IMR-90 (cell line): ENCODE results near the gene SIGLEC7. TPM values are rescaled to one million over a fixed set of nuclear protein-coding genes. Genes with fewer than 3 reads are reported as not detected.

Source experiments
- ATAC-seq: fragments of 200-7000 bp; cut with Tn5 transposase; 2 replicates; pipeline ENCODE4 v1.9.1; 2020; ENCODE audit warnings: low read depth, mild to moderate bottlenecking, moderate library complexity
- BruUV-seq: library from RNA; stranded (reverse); fragments of 400-500 nt; replicated peaks from 2 replicates; lab custom pipeline; 2021; lab: Mats Ljungman, UMichigan
- CTCF ChIA-PET: fragments of 300-600 bp; formaldehyde crosslinking; extraction: SDS; loops from one replicate; lab custom pipeline; 2021; ENCODE audit warnings: antibody characterized with exemption; lab: Yijun Ruan, JAX
- POLR2A ChIA-PET: fragments of 300-600 bp; sonication (Branson Sonifier 250); formaldehyde crosslinking; loops from one replicate; lab custom pipeline; 2022; ENCODE audit warnings: antibody characterized with exemption; ENCODE audit not compliant: unreplicated experiment; lab: Charles Lee
- DNase-seq: peaks from one replicate; pipeline ENCODE4 v3.0.0; 2013
- H2AFZ ChIP-seq: replicated peaks from 2 replicates; pipeline ENCODE3; 2013; ENCODE audit warnings: low read length, mild to moderate bottlenecking; ENCODE audit not compliant: poor library complexity
- H2AK5ac ChIP-seq: 2 replicates; pipeline ENCODE4 v1.6.1; 2013; ENCODE audit warnings: low read depth, low read length, inconsistent platforms
- H2AK9ac ChIP-seq: replicated peaks from 2 replicates; pipeline ENCODE3; 2013; ENCODE audit warnings: mild to moderate bottlenecking, low read depth, low read length, moderate library complexity; ENCODE audit not compliant: poor library complexity
- H2BK120ac ChIP-seq: 2 replicates; pipeline ENCODE4 v1.6.1; 2013; ENCODE audit warnings: low read depth, low read length, inconsistent platforms
- H2BK15ac ChIP-seq: 3 replicates; pipeline ENCODE4 v1.6.1; 2013; ENCODE audit warnings: low read depth, low read length, inconsistent platforms
- H2BK20ac ChIP-seq: 2 replicates; pipeline ENCODE4 v1.6.1; 2013; ENCODE audit warnings: low read depth, mild to moderate bottlenecking, inconsistent platforms, low read length, moderate library complexity
- H2BK5ac ChIP-seq: 2 replicates; pipeline ENCODE4 v1.6.1; 2013; ENCODE audit warnings: mild to moderate bottlenecking, low read depth, low read length, inconsistent platforms; ENCODE audit not compliant: poor library complexity, severe bottlenecking
- H3K14ac ChIP-seq: replicated peaks from 2 replicates; pipeline ENCODE4 v1.6.1; 2013; ENCODE audit warnings: low read depth, low read length, inconsistent platforms
- H3K18ac ChIP-seq: 2 replicates; pipeline ENCODE4 v1.6.1; 2013; ENCODE audit warnings: low read depth, low read length, control low read depth
- H3K23ac ChIP-seq: 2 replicates; pipeline ENCODE4 v1.6.1; 2013; ENCODE audit warnings: low read depth, low read length, inconsistent platforms
- H3K27ac ChIP-seq: 2 replicates; pipeline ENCODE4 v1.5.1; 2013; ENCODE audit warnings: mild to moderate bottlenecking, control low read depth, low read length; ENCODE audit not compliant: insufficient read depth
- H3K27me3 ChIP-seq: 2 replicates; pipeline ENCODE4 v1.6.1; 2013; ENCODE audit warnings: low read length; ENCODE audit not compliant: control insufficient read depth, insufficient read depth
- H3K36me3 ChIP-seq: 2 replicates; pipeline ENCODE4 v1.6.1; 2013; ENCODE audit warnings: low read length, mixed read lengths; ENCODE audit not compliant: control insufficient read depth, insufficient read depth
- H3K4ac ChIP-seq: 2 replicates; pipeline ENCODE4 v1.6.1; 2013; ENCODE audit warnings: low read depth, low read length, inconsistent platforms
- H3K4me1 ChIP-seq: 2 replicates; pipeline ENCODE4 v1.6.1; 2013; ENCODE audit warnings: low read length, mixed read lengths; ENCODE audit not compliant: control insufficient read depth, insufficient read depth
- H3K4me2 ChIP-seq: 2 replicates; pipeline ENCODE4 v1.6.1; 2013; ENCODE audit warnings: low read depth, mild to moderate bottlenecking, control low read depth, low read length, moderate library complexity
- H3K4me3 ChIP-seq: 2 replicates; pipeline ENCODE4 v1.5.1; 2013; ENCODE audit warnings: low read depth, mild to moderate bottlenecking, control low read depth, low read length, moderate library complexity; ENCODE audit not compliant: insufficient read depth
- H3K56ac ChIP-seq: 2 replicates; pipeline ENCODE4 v1.6.1; 2013; ENCODE audit warnings: low read length, inconsistent platforms; ENCODE audit not compliant: insufficient read depth; ENCODE audit errors: extremely low read depth
- H3K79me1 ChIP-seq, 2 experiments: 2 replicates each; pipeline ENCODE4 v1.6.1; 2013; ENCODE audit warnings: low read length in 2 of 2, inconsistent platforms in 1 of 2, low read depth in 1 of 2
- H3K9ac ChIP-seq: 2 replicates; pipeline ENCODE4 v1.6.1; 2013; ENCODE audit warnings: low read depth, low read length, control low read depth
- H3K9me1 ChIP-seq: 2 replicates; pipeline ENCODE4 v1.6.1; 2013; ENCODE audit warnings: low read length, inconsistent platforms; ENCODE audit not compliant: insufficient read depth
- H3K9me3 ChIP-seq: 2 replicates; pipeline ENCODE4 v1.6.1; 2013; ENCODE audit warnings: low read length; ENCODE audit not compliant: control insufficient read depth, insufficient read depth
- H4K20me1 ChIP-seq: 2 replicates; pipeline ENCODE4 v1.6.1; 2013; ENCODE audit warnings: low read length, inconsistent platforms; ENCODE audit not compliant: insufficient read depth
- H4K5ac ChIP-seq: 2 replicates; pipeline ENCODE4 v1.6.1; 2013; ENCODE audit warnings: mild to moderate bottlenecking, low read depth, low read length, control low read depth
- H4K8ac ChIP-seq, 2 experiments: 2 replicates each; pipeline ENCODE4 v1.6.1; 2013; ENCODE audit warnings: low read depth in 2 of 2, low read length in 2 of 2, control low read depth in 1 of 2, inconsistent platforms in 1 of 2
- H4K91ac ChIP-seq: 2 replicates; pipeline ENCODE4 v1.6.1; 2013; ENCODE audit warnings: low read depth, low read length, inconsistent platforms; ENCODE audit not compliant: insufficient read depth
- CHD1 ChIP-seq: IDR thresholded peaks from 2 replicates; pipeline ENCODE4 v1.6.1; 2012; ENCODE audit warnings: low read depth, low read length, improper control_type of control experiment
- WGBS, 2 experiments: methylation state at CpG; one replicate each; pipeline versions ENCODE4 v1.1.5 to v1.1.7; 2013; ENCODE audit warnings: missing lambda C conversion rate in 2 of 2; ENCODE audit not compliant: insufficient read length in 1 of 2; ENCODE audit errors: extremely low coverage in 2 of 2; 5-methylcytosine and 5-hydroxymethylcytosine counted together
- dilution Hi-C: fragments of 300-500 bp; cut with HindIII; formaldehyde crosslinking; loops from one replicate; pipeline ENCODE4 v1.14.3; 2018; ENCODE audit warnings: low sequenced_read_pairs; ENCODE audit not compliant: unreplicated experiment
- in situ Hi-C: fragments of 300-500 bp; cut with MboI; formaldehyde crosslinking; loops from 3 replicates; pipeline ENCODE4 v1.14.3; 2019; ENCODE audit warnings: low sequenced_read_pairs, inconsistent platforms, mixed read lengths
- intact Hi-C: fragments of 100-400 bp; cut with micrococcal nuclease; formaldehyde crosslinking; loops from 2 replicates; pipeline ENCODE4 v1.10.0; 2022
- polyA plus RNA-seq, 3 experiments: library from polyadenylated mRNA; depleted of rRNA; stranded (reverse); fragments of >200 nt; gene quantifications; 2 replicates each; pipeline ENCODE4 v1.2.3, GENCODE V29; 2012; ENCODE audit warnings: low replicate concordance in 1 of 3
- total RNA-seq: library from RNA; depleted of rRNA; stranded (reverse); fragments of >200 nt; gene quantifications from 2 replicates; pipeline ENCODE4 v1.2.3, GENCODE V29; 2012

SIGLEC7 gene
- total and polyA plus RNA-seq, 2 of the 4 experiments (the other 2 are of a cell fraction): not detected

GRCh38 chr19:51192689-51193088 is 50.6 kb downstream of the SIGLEC7 start:
- intact Hi-C loops (no loop called here), dilution Hi-C loops (no loop called here), in situ Hi-C loops (no loop called here)
- Histone ChIP-seq H3K14ac (no peak overlapping the region), H3K4me2 (no peak overlapping the region), H3K56ac (no peak overlapping the region), H2BK5ac (no peak overlapping the region), H3K27me3 (no peaks in the 10 kb centered on the region), H3K9ac (no peak overlapping the region), H3K79me1 (no peaks in the 10 kb centered on the region), H4K5ac (no peak overlapping the region), H3K27ac (no peak overlapping the region), H4K91ac (no peak overlapping the region), H3K4me1 (no peaks in the 10 kb centered on the region), H3K36me3 (no peaks in the 10 kb centered on the region), H2AK9ac (no peak overlapping the region), H2BK120ac (no peak overlapping the region), H2AFZ (no peak overlapping the region), H2AK5ac (no peak overlapping the region), H2BK20ac (no peak overlapping the region), H4K8ac (no peak overlapping the region), H3K4ac (no peak overlapping the region), H4K20me1 (no peaks in the 10 kb centered on the region), H3K9me1 (no peaks in the 10 kb centered on the region), H3K4me3 (no peak overlapping the region), H3K18ac (no peak overlapping the region), H3K9me3 (peaks cover 6% of the 10 kb centered on the region; the same call in 1 of the 2 replicates), H2BK15ac (no peak overlapping the region), H3K23ac (no peak overlapping the region)
- whole genome bisulfite sequencing, 2 experiments: 60% methylated on average over 1 of the region's 9 CpGs; no CpG with 5 or more reads in 1 of the 2 experiments
- ChIA-PET POLR2A (no interaction called here), CTCF (no interaction called here)
- no peak for ATAC-seq
- BruUV-seq: no TSS peak
- DNase-seq: no peak
- TF ChIP-seq CHD1: no peak
